Lung microvascular endothelial cell (primary cell): Measurements from ENCODE around the gene LMBRD1. TPM values are rescaled to one million over a fixed set of nuclear protein-coding genes. Genes with fewer than 3 reads are reported as not detected.
"Not testable (repeated sequence)": the region's sequence is repeated elsewhere in the genome, so short reads cannot be mapped to it uniquely, and the experiment has no call there.

Experiments used
- DNase-seq, 2 donors: peaks; one replicate each; pipeline versions ENCODE4 v3.0.0 to v3.0.0-alpha.2; 2010; ENCODE audit warnings: low read depth in 2 of 2
- total RNA-seq: library from RNA; depleted of rRNA; stranded (reverse); fragments of >200 nt; gene quantifications from 2 replicates; pipeline ENCODE4 v1.2.1, GENCODE V29; 2014

LMBRD1 gene
- total RNA-seq = 11.1 and 15.9 TPM in 2 replicates

GRCh38 chr6:69796642-69797390, at the start of gene LMBRD1:
Gene LMBRD1, minus strand, starts transcription at chr6:69797010. Its CDS starts 129 bp downstream, at chr6:69796881.
- peak; percentile 94 to 96 for DNase-seq

- no peak for DNase-seq
Measured at GRCh38 chr6:69846312-69846711, 49.5 kb upstream of the LMBRD1 start.

- no peak for DNase-seq
Measured at GRCh38 chr6:69843189-69843588, 46.4 kb upstream of the LMBRD1 start.

- DNase-seq = no peak
Measured at GRCh38 chr6:69841862-69842261, 45.1 kb upstream of the LMBRD1 start.

- peak; percentile 69 to 73 for DNase-seq
Measured at GRCh38 chr6:69835414-69836179, 38.8 kb upstream of the LMBRD1 start.

- no peak for DNase-seq
Measured at GRCh38 chr6:69832558-69832957, 35.7 kb upstream of the LMBRD1 start.

- DNase-seq = no peak
Measured at GRCh38 chr6:69827276-69827893, 30.6 kb upstream of the LMBRD1 start.

- DNase-seq = no peak
Measured at GRCh38 chr6:69825904-69826303, 29.1 kb upstream of the LMBRD1 start.

GRCh38 chr6:69824355-69824754, 27.5 kb upstream of the LMBRD1 start:
- DNase-seq = not testable (repeated sequence)

- no peak for DNase-seq
Measured at GRCh38 chr6:69820438-69820837, 23.6 kb upstream of the LMBRD1 start.

GRCh38 chr6:69820018-69820417, 23.2 kb upstream of the LMBRD1 start:
- DNase-seq = no peak

- DNase-seq = no peak
Measured at GRCh38 chr6:69819138-69819537, 22.3 kb upstream of the LMBRD1 start.

- no peak for DNase-seq
Measured at GRCh38 chr6:69818223-69818930, 21.6 kb upstream of the LMBRD1 start.

GRCh38 chr6:69817358-69817757, 20.5 kb upstream of the LMBRD1 start:
- DNase-seq = no peak

- no peak for DNase-seq
Measured at GRCh38 chr6:69816569-69816968, 19.8 kb upstream of the LMBRD1 start.

- no peak for DNase-seq
Measured at GRCh38 chr6:69816026-69816425, 19.2 kb upstream of the LMBRD1 start.

GRCh38 chr6:69813508-69813907, 16.7 kb upstream of the LMBRD1 start:
- DNase-seq = no peak

GRCh38 chr6:69812746-69813427, 16.1 kb upstream of the LMBRD1 start:
- DNase-seq = no peak

GRCh38 chr6:69802995-69803394, 6.2 kb upstream of the LMBRD1 start:
- no peak for DNase-seq

GRCh38 chr6:69801711-69802110, 4.9 kb upstream of the LMBRD1 start:
- no peak for DNase-seq

GRCh38 chr6:69801225-69801624, 4.4 kb upstream of the LMBRD1 start:
- DNase-seq = no peak
